Choroid plexus epithelial cell (primary cell): Measurements from ENCODE around the gene FZR1.

Experiments used
- DNase-seq: peaks from one replicate; pipeline ENCODE4 v3.0.0-alpha.2; 2010; ENCODE audit warnings: low read depth
- H3K4me3 ChIP-seq: 2 replicates; pipeline ENCODE4 v1.5.1; 2011; ENCODE audit warnings: low read depth, mild to moderate bottlenecking, control low read depth, low read length, moderate library complexity
- TF ChIP-seq, protein P1 (sequence below): conservative IDR thresholded peaks from 2 replicates; pipeline ENCODE4 v1.5.1; 2011; ENCODE audit warnings: low read depth, mild to moderate bottlenecking, control low read depth, inconsistent platforms, low read length, moderate library complexity

The FZR1 gene

GRCh38 chr19:3459965-3460582 lies 46.0 kb upstream of the FZR1 start:
- TF ChIP-seq, protein P1, sequence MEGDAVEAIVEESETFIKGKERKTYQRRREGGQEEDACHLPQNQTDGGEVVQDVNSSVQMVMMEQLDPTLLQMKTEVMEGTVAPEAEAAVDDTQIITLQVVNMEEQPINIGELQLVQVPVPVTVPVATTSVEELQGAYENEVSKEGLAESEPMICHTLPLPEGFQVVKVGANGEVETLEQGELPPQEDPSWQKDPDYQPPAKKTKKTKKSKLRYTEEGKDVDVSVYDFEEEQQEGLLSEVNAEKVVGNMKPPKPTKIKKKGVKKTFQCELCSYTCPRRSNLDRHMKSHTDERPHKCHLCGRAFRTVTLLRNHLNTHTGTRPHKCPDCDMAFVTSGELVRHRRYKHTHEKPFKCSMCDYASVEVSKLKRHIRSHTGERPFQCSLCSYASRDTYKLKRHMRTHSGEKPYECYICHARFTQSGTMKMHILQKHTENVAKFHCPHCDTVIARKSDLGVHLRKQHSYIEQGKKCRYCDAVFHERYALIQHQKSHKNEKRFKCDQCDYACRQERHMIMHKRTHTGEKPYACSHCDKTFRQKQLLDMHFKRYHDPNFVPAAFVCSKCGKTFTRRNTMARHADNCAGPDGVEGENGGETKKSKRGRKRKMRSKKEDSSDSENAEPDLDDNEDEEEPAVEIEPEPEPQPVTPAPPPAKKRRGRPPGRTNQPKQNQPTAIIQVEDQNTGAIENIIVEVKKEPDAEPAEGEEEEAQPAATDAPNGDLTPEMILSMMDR = no peak
- H3K4me3 ChIP-seq = no peak overlapping the region
- DNase-seq = no peak

- TF ChIP-seq, protein P1 = no peak
- DNase-seq = no peak
- H3K4me3 ChIP-seq = no peak overlapping the region
These were observed 43.0 kb upstream of the FZR1 start for GRCh38 chr19:3462991-3463713.

DNA sequence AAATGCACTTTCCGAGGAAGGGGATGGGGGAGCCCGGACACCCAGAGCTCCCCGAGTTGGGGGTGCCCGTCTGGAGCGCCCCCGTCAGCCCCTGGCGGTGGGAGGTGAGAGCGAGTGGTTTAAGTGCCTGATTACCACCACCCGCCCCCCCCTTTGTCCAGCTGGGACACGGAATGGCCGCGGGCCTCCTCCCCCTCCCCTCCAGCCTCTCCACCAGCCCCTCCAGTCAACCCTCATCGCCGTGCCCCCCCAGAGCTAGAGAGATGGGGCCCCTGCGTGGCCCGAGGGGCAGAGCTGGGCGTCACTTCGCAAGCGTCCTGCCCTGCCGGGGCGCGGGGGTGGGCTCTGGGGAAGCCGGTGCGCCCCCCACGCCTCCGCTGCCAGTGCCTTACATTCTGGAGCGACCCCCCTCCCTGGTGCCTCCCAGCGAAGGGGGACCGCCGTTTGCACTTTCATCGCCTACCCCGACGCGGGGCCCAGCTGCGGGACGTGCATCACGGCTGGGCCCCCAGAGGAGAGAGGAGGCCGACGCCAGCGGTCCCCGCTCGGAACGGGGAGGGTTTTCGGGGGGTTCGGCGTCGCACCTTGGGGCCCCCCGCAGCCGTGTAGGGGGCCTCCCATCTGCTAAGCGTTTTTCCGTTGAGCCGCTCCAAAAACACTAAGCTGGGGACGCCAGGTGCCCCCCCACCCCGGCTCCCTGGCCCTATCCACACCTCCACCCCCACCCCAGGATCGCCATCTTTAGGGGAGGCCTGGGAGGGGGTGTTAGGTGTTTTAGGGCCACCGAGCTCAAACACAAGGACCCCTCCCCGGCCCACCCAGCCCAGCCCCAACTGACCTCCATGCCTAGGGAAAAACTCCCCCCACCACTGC lies 42.2 kb upstream of the FZR1 start:
- TF ChIP-seq, protein P1 = no peak
- no peak overlapping the region for H3K4me3 ChIP-seq
- no peak for DNase-seq

GRCh38 chr19:3464587-3465235 lies 41.4 kb upstream of the FZR1 start:
- no peak for DNase-seq
- TF ChIP-seq, protein P1 = no peak
- H3K4me3 ChIP-seq = no peak overlapping the region

DNA sequence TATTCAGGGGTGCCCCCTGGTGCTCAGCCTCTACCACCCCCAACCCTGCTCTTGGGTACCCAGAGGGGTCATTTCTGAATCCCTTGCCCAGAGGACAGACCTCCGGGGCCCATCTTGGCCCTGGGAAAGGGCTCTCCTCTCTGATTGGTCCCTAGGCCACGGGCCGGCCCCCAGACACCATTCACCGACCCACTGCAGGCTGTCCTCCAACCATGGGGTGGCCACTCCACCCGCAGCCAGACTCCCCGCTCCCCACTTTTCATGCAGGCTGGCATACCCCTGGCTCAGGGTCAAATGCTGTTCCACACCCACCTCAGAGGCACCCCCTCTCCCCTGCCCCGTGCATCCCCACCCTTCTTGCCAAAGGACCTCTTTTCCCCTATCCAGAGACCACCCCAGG lies 40.6 kb upstream of the FZR1 start:
- DNase-seq = no peak
- H3K4me3 ChIP-seq = no peak overlapping the region
- TF ChIP-seq, protein P1 = no peak

DNA sequence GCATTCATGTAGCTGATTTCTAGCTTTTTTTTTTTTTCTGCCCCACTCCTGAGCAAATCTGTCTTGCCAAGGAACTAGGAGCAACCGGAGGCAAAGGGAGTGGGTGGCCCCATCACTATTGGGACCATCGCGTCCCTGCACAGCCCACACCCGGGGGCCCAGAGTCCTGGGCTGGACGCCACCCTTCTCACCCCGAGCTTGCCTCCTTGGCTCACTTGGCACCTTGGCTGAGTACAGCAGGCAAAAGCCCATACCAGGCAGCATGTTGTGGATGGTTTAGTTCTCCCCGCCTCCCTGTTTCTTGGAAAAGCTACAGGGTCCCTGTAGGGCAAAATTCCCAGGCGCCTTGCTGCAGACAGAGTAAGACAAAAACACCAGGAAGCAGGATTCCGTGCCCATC lies 39.5 kb upstream of the FZR1 start:
- no peak for DNase-seq
- H3K4me3 ChIP-seq = no peak overlapping the region
- TF ChIP-seq, protein P1 = no peak
